ENCODE data around the gene PAPSS1.

PAPSS1 gene

GRCh38 chr4:107619066-107619465 is 101.0 kb downstream of the PAPSS1 start:
- Histone ChIP-seq H3K27me3 (ENCODE audit: insufficient read depth, poor library complexity, severe bottlenecking) (no peaks in the 10 kb centered on the region), H3K27ac (replicated peaks) (no peak overlapping the region), H3K4me3 (replicated peaks; ENCODE audit: insufficient read depth, low read length) (no peak overlapping the region)
- no peak for DNase-seq (ENCODE audit: low read depth in 1 of 2, low spot score in 1 of 2)
- no peak for TF ChIP-seq POLR2AphosphoS5 (IDR thresholded peaks at IDR 0.05; ENCODE audit: low read depth)
- TF ChIP-seq CTCF (IDR thresholded peaks at IDR 0.05; ENCODE audit: insufficient read depth, low read length) = no peak
- no peak for TF ChIP-seq REST (IDR thresholded peaks at IDR 0.05; ENCODE audit: insufficient replicate concordance, low read depth)
- no peak for TF ChIP-seq GABPA (IDR thresholded peaks at IDR 0.05; ENCODE audit: low read depth)
- TF ChIP-seq SPI1 (IDR thresholded peaks at IDR 0.05; ENCODE audit: borderline replicate concordance, low read depth) = no peak

GRCh38 chr4:107618656-107619055 is 101.4 kb downstream of the PAPSS1 start:
- no peak for TF ChIP-seq REST (IDR thresholded peaks at IDR 0.05; ENCODE audit: insufficient replicate concordance, low read depth)
- no peak for TF ChIP-seq POLR2AphosphoS5 (IDR thresholded peaks at IDR 0.05; ENCODE audit: low read depth)
- TF ChIP-seq CTCF (IDR thresholded peaks at IDR 0.05; ENCODE audit: insufficient read depth, low read length) = no peak
- no peak for TF ChIP-seq GABPA (IDR thresholded peaks at IDR 0.05; ENCODE audit: low read depth)
- TF ChIP-seq SPI1 (IDR thresholded peaks at IDR 0.05; ENCODE audit: borderline replicate concordance, low read depth) = no peak
- H3K4me3 ChIP-seq (replicated peaks; ENCODE audit: insufficient read depth, low read length) = no peak overlapping the region
- no peak for DNase-seq (ENCODE audit: low read depth in 1 of 2, low spot score in 1 of 2)
- no peaks in the 10 kb centered on the region for H3K27me3 ChIP-seq (ENCODE audit: insufficient read depth, poor library complexity, severe bottlenecking)
- no peak overlapping the region for H3K27ac ChIP-seq (replicated peaks)

GRCh38 chr4:107616838-107617389 is 103.1 kb downstream of the PAPSS1 start:
- Histone ChIP-seq H3K4me3 (replicated peaks; ENCODE audit: insufficient read depth, low read length) (no peak overlapping the region), H3K27me3 (ENCODE audit: insufficient read depth, poor library complexity, severe bottlenecking) (no peaks in the 10 kb centered on the region), H3K27ac (replicated peaks) (no peak overlapping the region)
- TF ChIP-seq GABPA (IDR thresholded peaks at IDR 0.05; ENCODE audit: low read depth) (no peak), CTCF (IDR thresholded peaks at IDR 0.05; ENCODE audit: insufficient read depth, low read length) (no peak), REST (IDR thresholded peaks at IDR 0.05; ENCODE audit: insufficient replicate concordance, low read depth) (no peak), POLR2AphosphoS5 (IDR thresholded peaks at IDR 0.05; ENCODE audit: low read depth) (no peak), SPI1 (IDR thresholded peaks at IDR 0.05; ENCODE audit: borderline replicate concordance, low read depth) (no peak)
- no peak for DNase-seq (ENCODE audit: low read depth in 1 of 2, low spot score in 1 of 2)
